ENCODE measurements around the gene OVOL1.
"Not testable (repeated sequence)": the region's sequence is repeated elsewhere in the genome, so short reads cannot be mapped to it uniquely, and the experiment has no call there.

DNA sequence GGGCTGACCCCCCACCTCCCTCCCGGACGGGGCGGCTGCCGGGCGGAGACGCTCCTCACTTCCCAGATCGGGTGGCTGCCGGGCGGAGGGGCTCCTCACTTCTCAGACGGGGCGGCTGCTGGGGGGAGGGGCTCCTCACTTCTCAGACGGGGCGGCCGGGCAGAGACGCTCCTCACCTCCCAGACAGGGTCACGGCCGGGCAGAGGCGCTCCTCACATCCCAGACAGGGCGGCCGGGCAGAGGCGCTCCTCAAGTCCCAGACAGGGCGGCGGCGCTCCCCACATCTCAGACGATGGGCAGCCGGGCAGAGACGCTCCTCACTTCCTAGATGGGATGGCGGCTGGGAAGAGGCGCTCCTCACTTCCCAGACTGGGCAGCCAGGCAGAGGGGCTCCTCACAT, 24.0 kb upstream of the OVOL1 start:
- not testable (repeated sequence) for TF ChIP-seq EZH2 (IDR thresholded peaks at IDR 0.05; ENCODE audit: low read depth, unreplicated experiment); STAT1 (IDR thresholded peaks at IDR 0.05; ENCODE audit: unreplicated experiment); POLR2AphosphoS5 (IDR thresholded peaks at IDR 0.05; ENCODE audit: low read depth); EZH2phosphoT487 (IDR thresholded peaks at IDR 0.05; ENCODE audit: unreplicated experiment); CREB1 (CRISPR knock-in tag; IDR thresholded peaks at IDR 0.05; ENCODE audit: low read depth)
- TF ChIP-seq, protein P1, sequence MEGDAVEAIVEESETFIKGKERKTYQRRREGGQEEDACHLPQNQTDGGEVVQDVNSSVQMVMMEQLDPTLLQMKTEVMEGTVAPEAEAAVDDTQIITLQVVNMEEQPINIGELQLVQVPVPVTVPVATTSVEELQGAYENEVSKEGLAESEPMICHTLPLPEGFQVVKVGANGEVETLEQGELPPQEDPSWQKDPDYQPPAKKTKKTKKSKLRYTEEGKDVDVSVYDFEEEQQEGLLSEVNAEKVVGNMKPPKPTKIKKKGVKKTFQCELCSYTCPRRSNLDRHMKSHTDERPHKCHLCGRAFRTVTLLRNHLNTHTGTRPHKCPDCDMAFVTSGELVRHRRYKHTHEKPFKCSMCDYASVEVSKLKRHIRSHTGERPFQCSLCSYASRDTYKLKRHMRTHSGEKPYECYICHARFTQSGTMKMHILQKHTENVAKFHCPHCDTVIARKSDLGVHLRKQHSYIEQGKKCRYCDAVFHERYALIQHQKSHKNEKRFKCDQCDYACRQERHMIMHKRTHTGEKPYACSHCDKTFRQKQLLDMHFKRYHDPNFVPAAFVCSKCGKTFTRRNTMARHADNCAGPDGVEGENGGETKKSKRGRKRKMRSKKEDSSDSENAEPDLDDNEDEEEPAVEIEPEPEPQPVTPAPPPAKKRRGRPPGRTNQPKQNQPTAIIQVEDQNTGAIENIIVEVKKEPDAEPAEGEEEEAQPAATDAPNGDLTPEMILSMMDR (conservative IDR thresholded peaks at IDR 0.05; ENCODE audit: low read depth in 2 of 2): not testable (repeated sequence)
- TF ChIP-seq, protein P2, sequence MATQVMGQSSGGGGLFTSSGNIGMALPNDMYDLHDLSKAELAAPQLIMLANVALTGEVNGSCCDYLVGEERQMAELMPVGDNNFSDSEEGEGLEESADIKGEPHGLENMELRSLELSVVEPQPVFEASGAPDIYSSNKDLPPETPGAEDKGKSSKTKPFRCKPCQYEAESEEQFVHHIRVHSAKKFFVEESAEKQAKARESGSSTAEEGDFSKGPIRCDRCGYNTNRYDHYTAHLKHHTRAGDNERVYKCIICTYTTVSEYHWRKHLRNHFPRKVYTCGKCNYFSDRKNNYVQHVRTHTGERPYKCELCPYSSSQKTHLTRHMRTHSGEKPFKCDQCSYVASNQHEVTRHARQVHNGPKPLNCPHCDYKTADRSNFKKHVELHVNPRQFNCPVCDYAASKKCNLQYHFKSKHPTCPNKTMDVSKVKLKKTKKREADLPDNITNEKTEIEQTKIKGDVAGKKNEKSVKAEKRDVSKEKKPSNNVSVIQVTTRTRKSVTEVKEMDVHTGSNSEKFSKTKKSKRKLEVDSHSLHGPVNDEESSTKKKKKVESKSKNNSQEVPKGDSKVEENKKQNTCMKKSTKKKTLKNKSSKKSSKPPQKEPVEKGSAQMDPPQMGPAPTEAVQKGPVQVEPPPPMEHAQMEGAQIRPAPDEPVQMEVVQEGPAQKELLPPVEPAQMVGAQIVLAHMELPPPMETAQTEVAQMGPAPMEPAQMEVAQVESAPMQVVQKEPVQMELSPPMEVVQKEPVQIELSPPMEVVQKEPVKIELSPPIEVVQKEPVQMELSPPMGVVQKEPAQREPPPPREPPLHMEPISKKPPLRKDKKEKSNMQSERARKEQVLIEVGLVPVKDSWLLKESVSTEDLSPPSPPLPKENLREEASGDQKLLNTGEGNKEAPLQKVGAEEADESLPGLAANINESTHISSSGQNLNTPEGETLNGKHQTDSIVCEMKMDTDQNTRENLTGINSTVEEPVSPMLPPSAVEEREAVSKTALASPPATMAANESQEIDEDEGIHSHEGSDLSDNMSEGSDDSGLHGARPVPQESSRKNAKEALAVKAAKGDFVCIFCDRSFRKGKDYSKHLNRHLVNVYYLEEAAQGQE (IDR thresholded peaks at IDR 0.05; ENCODE audit: unreplicated experiment): not testable (repeated sequence)

Data from GM23338 (cell line).